A549 (cell line): ENCODE results near the gene CMIP. TPM values are rescaled to one million over a fixed set of nuclear protein-coding genes. Genes with fewer than 3 reads are reported as not detected.

Source experiments
- ATAC-seq, 2 experiments: fragments of 200-7000 bp in 1 of 2; fragments of >200 bp in 1 of 2; cut with Nextera tagmentation in 1 of 2; cut with Tn5 transposase in 1 of 2; 3 replicates each; pipeline versions ENCODE4 v1.8.0 to v1.9.1; 2018 to 2020; ENCODE audit warnings: mild to moderate bottlenecking in 1 of 2, moderate library complexity in 1 of 2
- CTCF ChIA-PET: fragments of 300-600 bp; sonication (Branson Sonifier 250); formaldehyde crosslinking; extraction: SDS; loops from one replicate; lab custom pipeline; 2021; ENCODE audit warnings: antibody characterized with exemption, inconsistent platforms; lab: Yijun Ruan, JAX
- POLR2A ChIA-PET: fragments of 350-600 bp; formaldehyde crosslinking; extraction: SDS; loops from one replicate; lab custom pipeline; 2021; ENCODE audit warnings: antibody characterized with exemption, inconsistent platforms; lab: Yijun Ruan, JAX
- DNase-seq, 2 experiments: peaks; one replicate each; pipeline versions ENCODE4 v3.0.0 to v3.0.0-alpha.2; 2011 to 2016; ENCODE audit warnings: low read depth in 1 of 2, low spot score in 1 of 2
- FAIRE-seq: peaks from 2 replicates; lab custom pipeline; 2011; peaks lifted over from hg19 to GRCh38; lab: Jason Lieb, UNC
- H3K27ac ChIP-seq, 2 experiments: fragments of >200 bp; sonication (Bioruptor Twin); formaldehyde crosslinking; 3 replicates each; pipeline ENCODE4 v1.5.1; 2016 to 2017
- H3K4me1 ChIP-seq: fragments of >200 bp; sonication (Bioruptor Twin); formaldehyde crosslinking; 3 replicates; pipeline ENCODE4 v1.6.1; 2016
- H3K4me2 ChIP-seq: fragments of >200 bp; sonication (Bioruptor Twin); formaldehyde crosslinking; 3 replicates; pipeline ENCODE4 v1.6.1; 2016
- H3K4me3 ChIP-seq: fragments of >200 bp; sonication (Bioruptor Twin); formaldehyde crosslinking; 3 replicates; pipeline ENCODE4 v1.5.1; 2016
- H3K9me3 ChIP-seq: fragments of >200 bp; sonication (Bioruptor Twin); formaldehyde crosslinking; 3 replicates; pipeline ENCODE4 v1.6.1; 2016
- ATOH8 ChIP-seq: fragments of 250-450 bp; sonication (Bioruptor Pico); IDR thresholded peaks from 2 replicates; pipeline ENCODE4 v1.5.0; 2020; ENCODE audit warnings: low read depth, mild to moderate bottlenecking, moderate library complexity
- BHLHE40 ChIP-seq: IDR thresholded peaks from 2 replicates; pipeline ENCODE4 v1.6.1; 2012; ENCODE audit warnings: low read depth, low read length, inconsistent platforms
- CBX2 ChIP-seq: fragments of 200-600 bp; sonication (generic); IDR thresholded peaks from 2 replicates; pipeline ENCODE4 v1.6.1; 2016; ENCODE audit warnings: low read depth, mild to moderate bottlenecking, borderline replicate concordance
- CBX8 ChIP-seq: fragments of 200-600 bp; sonication (generic); IDR thresholded peaks from 2 replicates; pipeline ENCODE4 v1.6.1; 2016
- CHD2 ChIP-seq: fragments of 150-350 bp; IDR thresholded peaks from 2 replicates; pipeline ENCODE4 v1.6.1; 2014; ENCODE audit warnings: low read length; ENCODE audit not compliant: partially characterized antibody
- E2F6 ChIP-seq: IDR thresholded peaks from 2 replicates; pipeline ENCODE4 v1.6.1; 2012; ENCODE audit warnings: low read depth, borderline replicate concordance
- EHMT2 ChIP-seq: fragments of 200-600 bp; sonication (generic); IDR thresholded peaks from 2 replicates; pipeline ENCODE4 v1.6.1; 2016; ENCODE audit warnings: antibody characterized with exemption, low read depth, mild to moderate bottlenecking, moderate library complexity
- ESRRA ChIP-seq: fragments of 150-350 bp; IDR thresholded peaks from 2 replicates; pipeline ENCODE4 v1.6.1; 2014; ENCODE audit warnings: mild to moderate bottlenecking, low read length, borderline replicate concordance
- FOXS1 ChIP-seq: fragments of 250-450 bp; sonication (Bioruptor Pico); IDR thresholded peaks from 2 replicates; pipeline ENCODE4 v1.5.0; 2020; ENCODE audit warnings: mild to moderate bottlenecking, moderate library complexity
- GATA3 ChIP-seq: IDR thresholded peaks from 2 replicates; pipeline ENCODE4 v1.6.1; 2012; ENCODE audit warnings: borderline replicate concordance
- HES2 ChIP-seq: fragments of >200 bp; sonication (Bioruptor Twin); formaldehyde crosslinking; IDR thresholded peaks from 2 replicates; pipeline ENCODE4 v1.6.1; 2016
- HOXA7 ChIP-seq: fragments of 250-450 bp; sonication (Bioruptor Pico); IDR thresholded peaks from 2 replicates; pipeline ENCODE4 v1.5.0; 2020; ENCODE audit warnings: mild to moderate bottlenecking, moderate library complexity
- HOXB13 ChIP-seq: fragments of 250-450 bp; sonication (Bioruptor Pico); IDR thresholded peaks from 2 replicates; pipeline ENCODE4 v1.5.0; 2020; ENCODE audit warnings: low read depth, mild to moderate bottlenecking, moderate library complexity
- HOXB5 ChIP-seq: fragments of 250-450 bp; sonication (Bioruptor Pico); IDR thresholded peaks from 2 replicates; pipeline ENCODE4 v1.5.0; 2020; ENCODE audit warnings: mild to moderate bottlenecking, moderate library complexity
- JUN ChIP-seq, 2 experiments: fragments of >200 bp; sonication (Bioruptor Twin); formaldehyde crosslinking; IDR thresholded peaks; 2 replicates in 1 of 2; 3 replicates in 1 of 2; pipeline ENCODE4 v1.6.1; 2016 to 2017
- KDM1A ChIP-seq: fragments of 200-600 bp; sonication (generic); IDR thresholded peaks from 2 replicates; pipeline ENCODE4 v1.6.1; 2016; ENCODE audit warnings: low read depth, mild to moderate bottlenecking
- MAX ChIP-seq: IDR thresholded peaks from 2 replicates; pipeline ENCODE4 v1.6.1; 2012
- MAZ ChIP-seq: fragments of 150-350 bp; IDR thresholded peaks from 2 replicates; pipeline ENCODE4 v1.6.1; 2014; ENCODE audit warnings: antibody characterized with exemption, low read depth, low read length, borderline replicate concordance
- NPAS2 ChIP-seq: fragments of 250-450 bp; sonication (Bioruptor Pico); IDR thresholded peaks from 2 replicates; pipeline ENCODE4 v1.8.0; 2022; ENCODE audit warnings: mild to moderate bottlenecking, moderate library complexity, borderline replicate concordance
- NR3C1 ChIP-seq: fragments of >200 bp; sonication (Bioruptor Twin); formaldehyde crosslinking; IDR thresholded peaks from 3 replicates; pipeline ENCODE4 v1.6.1; 2017
- PBX3 ChIP-seq: IDR thresholded peaks from 2 replicates; pipeline ENCODE4 v1.6.1; 2012
- PHF8 ChIP-seq: fragments of 200-600 bp; sonication (generic); IDR thresholded peaks from 2 replicates; pipeline ENCODE4 v1.6.1; 2016; ENCODE audit warnings: low read depth, mild to moderate bottlenecking, antibody characterized with exemption, moderate library complexity, borderline replicate concordance
- POLR2A ChIP-seq: IDR thresholded peaks from 2 replicates; pipeline ENCODE4 v1.6.1; 2012; ENCODE audit warnings: mild to moderate bottlenecking, low read length
- POLR2AphosphoS2 ChIP-seq: conservative IDR thresholded peaks from 2 replicates; pipeline ENCODE4 v1.6.1; 2012; ENCODE audit warnings: low read length, improper control_type of control experiment, inconsistent platforms
- SMC3 ChIP-seq: fragments of >200 bp; sonication (Bioruptor Twin); formaldehyde crosslinking; IDR thresholded peaks from 3 replicates; pipeline ENCODE4 v1.6.1; 2018; ENCODE audit warnings: inconsistent platforms
- TFCP2L1 ChIP-seq: fragments of 250-450 bp; sonication (Bioruptor Pico); IDR thresholded peaks from 2 replicates; pipeline ENCODE4 v1.5.0; 2021; ENCODE audit warnings: mild to moderate bottlenecking
- TP53 ChIP-seq: fragments of 250-450 bp; sonication (Bioruptor Pico); IDR thresholded peaks from 2 replicates; pipeline ENCODE4 v1.5.0; 2021; ENCODE audit warnings: mild to moderate bottlenecking, moderate library complexity
- USF2 ChIP-seq: fragments of 450-650 bp; IDR thresholded peaks from 2 replicates; pipeline ENCODE4 v1.6.1; 2014; ENCODE audit warnings: antibody characterized with exemption
- ZC3H11A ChIP-seq: fragments of 450-650 bp; IDR thresholded peaks from 2 replicates; pipeline ENCODE4 v1.6.1; 2014; ENCODE audit warnings: antibody characterized with exemption, mild to moderate bottlenecking
- WGBS: methylation state at CpG from one replicate; pipeline ENCODE4 v1.1.6; 2017; ENCODE audit errors: missing lambda C conversion rate; 5-methylcytosine and 5-hydroxymethylcytosine counted together
- polyA plus RNA-seq, 4 experiments: library from polyadenylated mRNA; depleted of rRNA in 3 of 4; stranded (reverse); fragments of >200 nt; fragmentation: RNase III in 1 of 4; extraction: RNeasy Plus Mini Kit Qiagen cat#74134 plus additional on column Dnase treatment in 1 of 4; gene quantifications; 2 replicates in 3 of 4; 3 replicates in 1 of 4; pipeline ENCODE4 v1.2.3, GENCODE V29; 2011 to 2017

Gene CMIP
- polyA plus RNA-seq, 2 of the 4 experiments (the other 2 are of a cell fraction), result 21.6 to 125 TPM

- no peak for TF ChIP-seq EHMT2
- TF ChIP-seq BHLHE40, result no peak
- no peak for TF ChIP-seq JUN (IDR thresholded peaks at IDR 0.05)
Observed at GRCh38 chr16:81455720-81456494, 11.3 kb downstream of the CMIP start (continued).

GRCh38 chr16:81456523-81457325 lies 12.1 kb downstream of the CMIP start:
- Histone ChIP-seq H3K9me3 (no peaks in the 10 kb centered on the region), H3K4me2 (peak overlapping the region; percentile 95), H3K27ac (peak overlapping the region; percentile 84 to 99), H3K4me1 (peaks cover 100% of the 10 kb centered on the region), H3K4me3 (no peak overlapping the region)
- FAIRE-seq (no peak), ATAC-seq (peak in 1 of 2 experiments; percentile 25; a peak in 3 of 6 replicates), DNase-seq (no peak)
- CTCF ChIA-PET, result interaction anchor here (0.9 to 2.3 kb wide), 5 partner anchors 12 to 53 kb away, joined by 3 to 7 read pairs (median 6); no protein-coding TSS in a partner anchor
- POLR2A ChIA-PET, result no interaction called here
- 72% methylated on average over 21 of the region's 23 CpGs for WGBS
- TF ChIP-seq POLR2A (no peak), JUN (IDR thresholded peaks at IDR 0.05) (0 out of 5 replicates have a peak, but pooled peaks of 1 of the 2 experiments have one; percentile 3), FOXS1 (no peak), GATA3 (no peak), POLR2AphosphoS2 (no peak), KDM1A (peak; percentile 68; the same call in 1 of the 2 replicates), ATOH8 (CRISPR knock-in tag) (no peak), MAX (no peak), ZC3H11A (no peak), SMC3 (no peak), HOXB5 (CRISPR knock-in tag) (peak; percentile 60; the same call in 1 of the 2 replicates), USF2 (0 out of 2 replicates have a peak, but pooled peaks have one; percentile 10)

- peaks cover 100% of the 10 kb centered on the region for H3K4me1 ChIP-seq
- peak; percentile 61 to 75 for ATAC-seq
- no peaks in the 10 kb centered on the region for H3K9me3 ChIP-seq
- POLR2A ChIA-PET, result no interaction called here
- H3K4me3 ChIP-seq, result peak overlapping the region; percentile 17; the same call in 1 of the 3 replicates
- peak overlapping the region; percentile 84 to 99 for H3K27ac ChIP-seq
- 25% methylated on average over 17 of the region's 17 CpGs for WGBS
- peak overlapping the region; percentile 95 for H3K4me2 ChIP-seq
- no peak for FAIRE-seq
- peak; percentile 75 to 95 for DNase-seq
- CTCF ChIA-PET, result interaction anchor here (0.8 to 2.3 kb wide), 6 partner anchors 11 to 54 kb away, joined by 3 to 7 read pairs (median 4); no protein-coding TSS in a partner anchor
- TF ChIP-seq HOXB5 (CRISPR knock-in tag) (no peak), CBX8 (no peak), CHD2 (no peak), NR3C1 (no peak), MAZ (no peak), PHF8 (no peak), TP53 (CRISPR knock-in tag) (no peak), PBX3 (no peak), HES2 (no peak), GATA3 (peak; percentile 50; the same call in 1 of the 2 replicates), ESRRA (no peak), EHMT2 (no peak), TFCP2L1 (CRISPR knock-in tag) (no peak), JUN (IDR thresholded peaks at IDR 0.05) (peak in 1 of 2 experiments; percentile 63; a peak in 3 of 5 replicates), CBX2 (no peak), NPAS2 (CRISPR knock-in tag) (no peak), HOXA7 (CRISPR knock-in tag) (no peak), HOXB13 (CRISPR knock-in tag) (no peak), E2F6 (peak; percentile 48; the same call in 1 of the 2 replicates)
Observed at GRCh38 chr16:81457326-81458133, 12.9 kb downstream of the CMIP start.
